COLO668 (cell line): Measurements from ENCODE around the gene LHFPL2.

Experiments used
- DNase-seq: peaks from one replicate; lab custom pipeline; 2025; ENCODE audit not compliant: unreplicated experiment; lab: John Stamatoyannopoulos, UW

LHFPL2 gene

GRCh38 chr5:78526049-78526525, 122.5 kb downstream of the LHFPL2 start:
- no peak for DNase-seq

- DNase-seq, result no peak
Observed at GRCh38 chr5:78523314-78524193, 125.0 kb downstream of the LHFPL2 start.

- DNase-seq, result no peak
Observed at GRCh38 chr5:78522476-78523260, 125.9 kb downstream of the LHFPL2 start.

- DNase-seq, result no peak
Observed at GRCh38 chr5:78521455-78521854, 127.1 kb downstream of the LHFPL2 start.

- no peak for DNase-seq
Observed at GRCh38 chr5:78519198-78519941, 129.2 kb downstream of the LHFPL2 start.

- DNase-seq, result peak; percentile 50
Observed at GRCh38 chr5:78518365-78519197, 130.0 kb downstream of the LHFPL2 start.

GRCh38 chr5:78515670-78516069, 132.9 kb downstream of the LHFPL2 start:
- no peak for DNase-seq

GRCh38 chr5:78514427-78515330, 133.9 kb downstream of the LHFPL2 start:
- DNase-seq, result no peak

GRCh38 chr5:78513441-78513840, 135.1 kb downstream of the LHFPL2 start:
- DNase-seq, result no peak

- DNase-seq, result no peak
Observed at GRCh38 chr5:78512435-78512834, 136.1 kb downstream of the LHFPL2 start.

- no peak for DNase-seq
Observed at GRCh38 chr5:78511121-78511906, 137.3 kb downstream of the LHFPL2 start.

- DNase-seq, result peak; percentile 74
Observed at GRCh38 chr5:78509884-78510769, 138.4 kb downstream of the LHFPL2 start.

- no peak for DNase-seq
Observed at GRCh38 chr5:78509145-78509865, 139.3 kb downstream of the LHFPL2 start.

- no peak for DNase-seq
Observed at GRCh38 chr5:78508186-78508765, 140.3 kb downstream of the LHFPL2 start.

GRCh38 chr5:78507531-78507930, 141.0 kb downstream of the LHFPL2 start:
- no peak for DNase-seq

GRCh38 chr5:78506261-78507024, 142.1 kb downstream of the LHFPL2 start:
- DNase-seq, result no peak
